Endothelial cell of umbilical vein (primary cell): ENCODE data around the gene GLB1L. TPM values are rescaled to one million over a fixed set of nuclear protein-coding genes. Genes with fewer than 3 reads are reported as not detected.

Source experiments
- BruUV-seq: library from RNA; stranded (reverse); fragments of 400-500 nt; replicated peaks from 2 replicates; lab custom pipeline; 2021; lab: Mats Ljungman, UMichigan
- CTCF ChIA-PET: fragments of 300-600, 350-600 bp; sonication (Branson Sonifier 250); formaldehyde crosslinking; loops from one replicate; lab custom pipeline; 2021; ENCODE audit warnings: antibody characterized with exemption, inconsistent platforms; lab: Charles Lee
- POLR2A ChIA-PET: fragments of 300-600, 350-600 bp; sonication (Branson Sonifier 250); formaldehyde crosslinking; loops from one replicate; lab custom pipeline; 2021; ENCODE audit warnings: antibody characterized with exemption, inconsistent platforms; lab: Charles Lee
- DNase-seq: peaks from one replicate; pipeline ENCODE4 v3.0.0-alpha.2; 2011; ENCODE audit warnings: low read depth, low spot score
- FAIRE-seq: peaks from 2 replicates; lab custom pipeline; 2011; peaks lifted over from hg19 to GRCh38; lab: Jason Lieb, UNC
- H2AFZ ChIP-seq: 2 replicates; pipeline ENCODE4 v1.6.0; 2012; ENCODE audit warnings: low read depth, low read length, control low read depth, inconsistent platforms
- H3K27ac ChIP-seq: 2 replicates; pipeline ENCODE4 v1.5.1; 2011; ENCODE audit warnings: low read depth, mild to moderate bottlenecking, control low read depth, low read length, moderate library complexity; ENCODE audit not compliant: insufficient read depth
- H3K27me3 ChIP-seq, 2 experiments: 2 replicates each; pipeline versions ENCODE4 v1.6.0 to v1.6.1; 2011; ENCODE audit warnings: low read length in 2 of 2, mixed read lengths in 1 of 2; ENCODE audit not compliant: control insufficient read depth in 2 of 2, insufficient read depth in 2 of 2
- H3K36me3 ChIP-seq, 2 experiments: 2 replicates in 1 of 2; 3 replicates in 1 of 2; pipeline ENCODE4 v1.5.1; 2011; ENCODE audit warnings: low read length in 2 of 2, mild to moderate bottlenecking in 1 of 2, moderate library complexity in 1 of 2; ENCODE audit not compliant: control insufficient read depth in 2 of 2, insufficient read depth in 2 of 2; ENCODE audit errors: extremely low read depth in 1 of 2
- H3K4me1 ChIP-seq: 3 replicates; pipeline ENCODE4 v1.5.1; 2011; ENCODE audit warnings: mild to moderate bottlenecking, low read length; ENCODE audit not compliant: control insufficient read depth, insufficient read depth; ENCODE audit errors: extremely low read depth
- H3K4me2 ChIP-seq: 2 replicates; pipeline ENCODE4 v1.6.1; 2011; ENCODE audit warnings: low read length, control low read depth, mixed read lengths; ENCODE audit not compliant: insufficient read depth
- H3K4me3 ChIP-seq, 3 experiments: fragments of 200-600 bp in 1 of 3; sonication (generic), shearing (Covaris generic) in 1 of 3; replicated peaks in 1 of 3; 2 replicates each; pipeline ENCODE4 v1.5.1; 2011 to 2016; ENCODE audit warnings: control low read depth in 3 of 3, low read length in 3 of 3, mild to moderate bottlenecking in 2 of 3, inconsistent platforms in 1 of 3, low read depth in 1 of 3, moderate library complexity in 1 of 3; ENCODE audit not compliant: insufficient read depth in 1 of 3
- H3K79me2 ChIP-seq: 2 replicates; pipeline ENCODE4 v1.6.0; 2012; ENCODE audit warnings: low read length, inconsistent platforms; ENCODE audit not compliant: control insufficient read depth, insufficient read depth
- H3K9ac ChIP-seq: replicated peaks from 2 replicates; pipeline ENCODE3; 2011; ENCODE audit warnings: low read length, control low read depth; ENCODE audit not compliant: insufficient read depth; ENCODE audit errors: extremely low read depth
- H3K9me1 ChIP-seq: replicated peaks from 3 replicates; pipeline ENCODE4 v1.6.0; 2011; ENCODE audit warnings: mild to moderate bottlenecking, low read length; ENCODE audit not compliant: control insufficient read depth, insufficient read depth; ENCODE audit errors: extremely low read depth
- H3K9me3 ChIP-seq: replicated peaks from 2 replicates; pipeline ENCODE4 v1.5.1; 2012; ENCODE audit warnings: low read length, inconsistent platforms; ENCODE audit not compliant: control insufficient read depth, insufficient read depth
- H4K20me1 ChIP-seq: replicated peaks from 2 replicates; pipeline ENCODE3; 2011; ENCODE audit warnings: mild to moderate bottlenecking, low read length; ENCODE audit not compliant: control insufficient read depth, insufficient read depth; ENCODE audit errors: extremely low read depth
- EZH2 ChIP-seq: IDR thresholded peaks from 2 replicates; pipeline ENCODE4 v1.6.1; 2012; ENCODE audit warnings: borderline replicate concordance, low read depth, mild to moderate bottlenecking, moderate library complexity, low read length, inconsistent platforms; ENCODE audit not compliant: severe bottlenecking
- FOS ChIP-seq: IDR thresholded peaks from 2 replicates; pipeline ENCODE4 v1.6.1; 2011; ENCODE audit warnings: mild to moderate bottlenecking, low read length, moderate library complexity, borderline replicate concordance; ENCODE audit not compliant: insufficient read depth
- GATA2 ChIP-seq: IDR thresholded peaks from 2 replicates; pipeline ENCODE4 v1.7.0; 2011; ENCODE audit warnings: low read depth, mild to moderate bottlenecking, moderate library complexity, mixed read lengths, low read length; ENCODE audit not compliant: insufficient read length, insufficient read depth
- JUN ChIP-seq: IDR thresholded peaks from 2 replicates; pipeline ENCODE4 v1.6.1; 2011; ENCODE audit warnings: borderline replicate concordance, low read depth; ENCODE audit not compliant: insufficient read length, insufficient read depth
- MYC ChIP-seq: IDR thresholded peaks from one replicate; pipeline ENCODE4 v1.6.1; 2011; ENCODE audit warnings: mild to moderate bottlenecking, low read depth, low read length
- POLR2A ChIP-seq: IDR thresholded peaks from 2 replicates; pipeline ENCODE4 v1.6.1; 2012; ENCODE audit warnings: low read depth, mild to moderate bottlenecking, control low read depth, low read length
- POLR2AphosphoS5 ChIP-seq: IDR thresholded peaks from 2 replicates; pipeline ENCODE4 v1.6.1; 2012; ENCODE audit warnings: low read depth, mild to moderate bottlenecking, control low read depth, low read length, moderate library complexity; ENCODE audit not compliant: insufficient read depth
- dilution Hi-C: fragments of 300-500 bp; cut with MboI; formaldehyde crosslinking; loops from one replicate; pipeline ENCODE4 v1.15.0; 2019; ENCODE audit warnings: low sequenced_read_pairs; ENCODE audit not compliant: extremely low pct_ligation_motif_present
- intact Hi-C: fragments of 100-400 bp; cut with micrococcal nuclease; formaldehyde crosslinking; loops from one replicate; pipeline ENCODE4 v1.10.0; 2022
- polyA plus RNA-seq, 4 experiments: library from polyadenylated mRNA; depleted of rRNA in 3 of 4; stranded (reverse) in 3 of 4; unstranded in 1 of 4; fragments of >200 nt; gene quantifications; 2 replicates each; pipeline versions ENCODE4 v1.2.1 to v1.2.3, GENCODE V29; 2011 to 2012; ENCODE audit warnings: missing spikeins in 1 of 4
- total RNA-seq: library from RNA; stranded (reverse); gene quantifications from 2 replicates; pipeline ENCODE4 v1.2.3, GENCODE V29; 2021
- TF ChIP-seq, protein P1 (sequence below): IDR thresholded peaks from 2 replicates; pipeline ENCODE4 v1.6.1; 2011; ENCODE audit not compliant: insufficient read depth, insufficient read length
- TF ChIP-seq, protein P2 (sequence below), 2 donors: IDR thresholded peaks; 1 replicate in 1 of 2; 2 replicates in 1 of 2; pipeline ENCODE4 v1.5.1; 2011; ENCODE audit warnings: low read length in 2 of 2, mild to moderate bottlenecking in 2 of 2, moderate library complexity in 2 of 2, control low read depth in 1 of 2, inconsistent platforms in 1 of 2, low read depth in 1 of 2; ENCODE audit not compliant: insufficient read depth in 1 of 2; ENCODE audit errors: extremely low read depth in 1 of 2

GLB1L gene
- total and polyA plus RNA-seq, 2 donors (not counting 3 experiments of a cell fraction or from before 2014, with no cell fraction given) = 9.2 to 11.9 TPM

DNA sequence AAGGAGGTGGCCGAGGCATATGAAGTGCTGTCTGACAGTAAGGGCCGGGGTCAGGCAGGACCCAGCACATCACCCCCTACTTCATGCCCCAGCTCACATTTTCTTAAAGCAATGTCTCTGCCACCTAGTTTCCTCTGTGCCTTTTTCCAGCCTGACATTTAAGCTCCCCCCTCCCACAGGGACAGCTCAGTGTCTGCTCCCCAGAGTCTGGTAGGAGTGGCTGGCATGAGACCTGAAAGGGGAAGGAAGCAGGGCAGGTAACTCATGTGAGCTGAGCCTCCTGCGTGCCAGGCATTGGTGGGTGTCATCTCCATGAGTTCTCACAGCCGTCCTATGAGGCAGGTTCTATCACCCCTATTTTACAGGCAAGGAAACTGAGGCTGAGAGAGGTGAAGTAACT lies 35.4 kb upstream of the GLB1L start:
- peaks cover 0 to 21% of the 10 kb centered on the region in 2 experiments for H3K36me3 ChIP-seq
- no TSS peak for BruUV-seq
- no peak overlapping the region for H3K4me2 ChIP-seq
- DNase-seq (no peak), FAIRE-seq (no peak)
- ChIA-PET CTCF (interaction anchor here (12.6 kb wide), 1 partner anchor 14 kb away, joined by 253 read pairs; no protein-coding TSS in a partner anchor), POLR2A (interaction anchor here (1.9 kb wide), 1 partner anchor 36 kb away, joined by 6 read pairs; the partner anchor contains the start of genes GLB1L and STK16)
- H3K9me1 ChIP-seq = no peaks in the 10 kb centered on the region
- H3K79me2 ChIP-seq = no peaks in the 10 kb centered on the region
- H3K27ac ChIP-seq = no peak overlapping the region
- H3K4me1 ChIP-seq = peaks cover 17% of the 10 kb centered on the region
- no peaks in the 10 kb centered on the region for H3K27me3 ChIP-seq
- H3K9ac ChIP-seq = no peak overlapping the region
- TF ChIP-seq MYC (no peak), POLR2AphosphoS5 (no peak), GATA2 (no peak), JUN (no peak), EZH2 (no peak), FOS (no peak), POLR2A (no peak)
- TF ChIP-seq, protein P1, sequence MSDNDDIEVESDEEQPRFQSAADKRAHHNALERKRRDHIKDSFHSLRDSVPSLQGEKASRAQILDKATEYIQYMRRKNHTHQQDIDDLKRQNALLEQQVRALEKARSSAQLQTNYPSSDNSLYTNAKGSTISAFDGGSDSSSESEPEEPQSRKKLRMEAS = no peak
- TF ChIP-seq, protein P2, sequence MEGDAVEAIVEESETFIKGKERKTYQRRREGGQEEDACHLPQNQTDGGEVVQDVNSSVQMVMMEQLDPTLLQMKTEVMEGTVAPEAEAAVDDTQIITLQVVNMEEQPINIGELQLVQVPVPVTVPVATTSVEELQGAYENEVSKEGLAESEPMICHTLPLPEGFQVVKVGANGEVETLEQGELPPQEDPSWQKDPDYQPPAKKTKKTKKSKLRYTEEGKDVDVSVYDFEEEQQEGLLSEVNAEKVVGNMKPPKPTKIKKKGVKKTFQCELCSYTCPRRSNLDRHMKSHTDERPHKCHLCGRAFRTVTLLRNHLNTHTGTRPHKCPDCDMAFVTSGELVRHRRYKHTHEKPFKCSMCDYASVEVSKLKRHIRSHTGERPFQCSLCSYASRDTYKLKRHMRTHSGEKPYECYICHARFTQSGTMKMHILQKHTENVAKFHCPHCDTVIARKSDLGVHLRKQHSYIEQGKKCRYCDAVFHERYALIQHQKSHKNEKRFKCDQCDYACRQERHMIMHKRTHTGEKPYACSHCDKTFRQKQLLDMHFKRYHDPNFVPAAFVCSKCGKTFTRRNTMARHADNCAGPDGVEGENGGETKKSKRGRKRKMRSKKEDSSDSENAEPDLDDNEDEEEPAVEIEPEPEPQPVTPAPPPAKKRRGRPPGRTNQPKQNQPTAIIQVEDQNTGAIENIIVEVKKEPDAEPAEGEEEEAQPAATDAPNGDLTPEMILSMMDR (IDR thresholded peaks at IDR 0.05; ENCODE audit: extremely low read depth in 1 of 2, insufficient read depth in 1 of 2, low read depth in 1 of 2, low read length in 2 of 2) = no peak
- H2AFZ ChIP-seq = no peak overlapping the region
- H3K9me3 ChIP-seq = no peaks in the 10 kb centered on the region
- dilution Hi-C loops (no loop called here), intact Hi-C loops (no loop called here)
- H4K20me1 ChIP-seq = no peaks in the 10 kb centered on the region
- H3K4me3 ChIP-seq = no peak overlapping the region
